Keratinocyte (primary cell): Measurements from ENCODE around the gene INPP5A. TPM values are rescaled to one million over a fixed set of nuclear protein-coding genes. Genes with fewer than 3 reads are reported as not detected.

ENCODE experiments used
- DNase-seq: peaks from one replicate; pipeline ENCODE4 v3.0.0-alpha.2; 2011; ENCODE audit warnings: low read depth, missing footprints, low spot score
- FAIRE-seq: peaks from 2 replicates; lab custom pipeline; 2011; peaks lifted over from hg19 to GRCh38; lab: Jason Lieb, UNC
- H2AFZ ChIP-seq: 2 replicates; pipeline ENCODE4 v1.6.0; 2012; ENCODE audit warnings: low read length, control low read depth, inconsistent platforms; ENCODE audit not compliant: control insufficient read depth
- H3K27ac ChIP-seq: 2 replicates; pipeline ENCODE4 v1.5.1; 2011; ENCODE audit warnings: low read length; ENCODE audit not compliant: control insufficient read depth, insufficient read depth
- H3K27me3 ChIP-seq: 3 replicates; pipeline ENCODE4 v1.6.0; 2011; ENCODE audit warnings: low read length; ENCODE audit not compliant: control insufficient read depth, insufficient read depth; ENCODE audit errors: extremely low read depth
- H3K36me3 ChIP-seq, 2 experiments: 2 replicates in 1 of 2; 3 replicates in 1 of 2; pipeline ENCODE4 v1.5.1; 2011; ENCODE audit warnings: low read length in 2 of 2, mild to moderate bottlenecking in 1 of 2; ENCODE audit not compliant: control insufficient read depth in 2 of 2, insufficient read depth in 2 of 2; ENCODE audit errors: extremely low read depth in 1 of 2
- H3K4me1 ChIP-seq: 3 replicates; pipeline ENCODE4 v1.5.1; 2011; ENCODE audit warnings: low read length; ENCODE audit not compliant: control insufficient read depth, insufficient read depth; ENCODE audit errors: extremely low read depth
- H3K4me2 ChIP-seq: 3 replicates; pipeline ENCODE4 v1.6.0; 2011; ENCODE audit warnings: low read depth, low read length; ENCODE audit not compliant: control insufficient read depth, insufficient read depth; ENCODE audit errors: extremely low read depth
- H3K4me3 ChIP-seq, 3 experiments: fragments of 200-600 bp in 1 of 3; sonication (generic) in 1 of 3; 2 replicates in 2 of 3; 3 replicates in 1 of 3; pipeline ENCODE4 v1.5.1; 2011 to 2016; ENCODE audit warnings: low read length in 3 of 3, mild to moderate bottlenecking in 3 of 3, control low read depth in 2 of 3, inconsistent platforms in 1 of 3, low read depth in 1 of 3, mixed read lengths in 1 of 3, mixed run types in 1 of 3, moderate library complexity in 1 of 3; ENCODE audit not compliant: control insufficient read depth in 2 of 3, insufficient read depth in 2 of 3; ENCODE audit errors: extremely low read depth in 1 of 3
- H3K79me2 ChIP-seq: 2 replicates; pipeline ENCODE4 v1.6.0; 2012; ENCODE audit warnings: low read length; ENCODE audit not compliant: control insufficient read depth, insufficient read depth
- H3K9ac ChIP-seq: 3 replicates; pipeline ENCODE4 v1.6.0; 2011; ENCODE audit warnings: low read length; ENCODE audit not compliant: control insufficient read depth, insufficient read depth; ENCODE audit errors: extremely low read depth
- H3K9me1 ChIP-seq: 3 replicates; pipeline ENCODE4 v1.6.0; 2011; ENCODE audit warnings: low read length; ENCODE audit not compliant: control insufficient read depth, insufficient read depth; ENCODE audit errors: extremely low read depth
- H3K9me3 ChIP-seq: 2 replicates; pipeline ENCODE4 v1.5.1; 2012; ENCODE audit warnings: low read depth, low read length; ENCODE audit not compliant: control insufficient read depth
- H4K20me1 ChIP-seq: 3 replicates; pipeline ENCODE4 v1.6.0; 2011; ENCODE audit warnings: low read length; ENCODE audit not compliant: control insufficient read depth, insufficient read depth; ENCODE audit errors: extremely low read depth
- EZH2 ChIP-seq: IDR thresholded peaks from one replicate; pipeline ENCODE4 v1.6.1; 2012; ENCODE audit warnings: inconsistent platforms, mild to moderate bottlenecking, low read length, moderate library complexity
- dilution Hi-C: fragments of 300-500 bp; cut with MboI; formaldehyde crosslinking; loops from one replicate; pipeline ENCODE4 v1.7.0; 2020; ENCODE audit warnings: low sequenced_read_pairs; ENCODE audit not compliant: extremely low pct_ligation_motif_present
- polyA plus RNA-seq, 5 experiments: library from polyadenylated mRNA; depleted of rRNA in 3 of 5; stranded (reverse) in 3 of 5; stranded (forward) in 1 of 5; unstranded in 1 of 5; fragments of >200 nt; gene quantifications; 1 replicate in 1 of 5; 2 replicates in 3 of 5; 3 replicates in 1 of 5; pipeline versions ENCODE4 v1.2.1 to v1.2.3, GENCODE V29; 2011 to 2012; ENCODE audit warnings: missing spikeins in 2 of 5, low read depth in 1 of 5, low replicate concordance in 1 of 5
- TF ChIP-seq, protein P1 (sequence below), 3 experiments: IDR thresholded peaks in 1 of 3; conservative IDR thresholded peaks in 1 of 3; optimal IDR thresholded peaks in 1 of 3; 2 replicates in 2 of 3; 3 replicates in 1 of 3; pipeline versions ENCODE3 to v1.5.1; 2011; ENCODE audit warnings: low read length in 3 of 3, mild to moderate bottlenecking in 3 of 3, moderate library complexity in 2 of 3, control low read depth in 1 of 3, inconsistent platforms in 1 of 3; ENCODE audit not compliant: insufficient read depth in 2 of 3; ENCODE audit errors: extremely low read depth in 1 of 3

INPP5A gene
- polyA plus RNA-seq, 1 donor (not counting 4 experiments of a cell fraction or from before 2014, with no cell fraction given): 11.2 TPM

DNA sequence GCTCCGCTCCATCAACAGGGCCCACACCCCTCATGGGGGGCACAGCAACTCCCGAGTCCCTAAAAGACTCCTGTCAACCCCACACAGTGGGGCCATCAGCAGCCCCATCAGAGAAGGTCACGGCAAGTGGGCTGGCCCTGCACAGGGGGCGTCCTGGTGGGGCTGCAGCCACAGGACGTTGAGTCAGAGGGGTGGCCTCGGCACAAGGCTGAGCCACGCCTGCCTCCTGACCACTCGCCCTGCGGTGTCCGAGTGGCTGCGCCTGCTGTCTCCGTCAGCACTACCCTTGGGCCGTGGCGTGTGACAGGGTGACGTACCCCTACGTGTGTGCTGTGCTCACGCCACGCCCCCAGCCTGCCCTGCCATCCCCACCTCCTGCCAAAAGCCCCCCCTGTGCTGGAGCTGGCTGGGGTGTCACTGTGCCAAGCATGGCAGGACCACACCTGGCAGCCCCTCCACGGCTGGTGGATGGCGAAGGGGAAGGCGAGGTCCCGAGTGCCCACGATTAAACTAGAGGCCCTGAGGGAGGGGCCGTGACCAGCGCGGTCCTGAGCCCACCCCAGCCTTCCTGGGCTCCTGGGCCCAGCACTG is 274.4 kb downstream of the INPP5A start:
- no peak overlapping the region for H3K4me2 ChIP-seq
- dilution Hi-C loops: no loop called here
- FAIRE-seq: no peak

DNA sequence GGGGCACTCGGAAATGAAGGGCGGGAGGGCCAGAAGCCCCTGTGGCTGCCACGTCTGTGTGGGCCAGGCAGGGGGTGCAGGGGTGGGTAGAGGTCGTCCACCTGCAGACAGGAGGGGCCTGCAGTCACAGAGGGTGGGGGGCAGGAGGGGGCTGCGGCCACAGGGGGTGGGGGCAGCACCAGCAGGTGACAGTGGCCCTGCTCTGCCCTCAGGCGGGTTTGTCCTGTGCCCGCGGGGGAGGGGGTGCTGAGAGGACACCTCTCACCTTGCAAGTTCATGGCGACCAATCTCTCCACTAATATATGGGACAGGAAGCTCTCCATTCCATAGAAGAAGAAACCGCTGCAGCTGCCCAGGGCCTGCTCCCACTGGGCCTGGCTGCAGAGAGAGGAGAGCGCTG is 274.9 kb downstream of the INPP5A start:
- TF ChIP-seq EZH2: no peak
- TF ChIP-seq, protein P1, sequence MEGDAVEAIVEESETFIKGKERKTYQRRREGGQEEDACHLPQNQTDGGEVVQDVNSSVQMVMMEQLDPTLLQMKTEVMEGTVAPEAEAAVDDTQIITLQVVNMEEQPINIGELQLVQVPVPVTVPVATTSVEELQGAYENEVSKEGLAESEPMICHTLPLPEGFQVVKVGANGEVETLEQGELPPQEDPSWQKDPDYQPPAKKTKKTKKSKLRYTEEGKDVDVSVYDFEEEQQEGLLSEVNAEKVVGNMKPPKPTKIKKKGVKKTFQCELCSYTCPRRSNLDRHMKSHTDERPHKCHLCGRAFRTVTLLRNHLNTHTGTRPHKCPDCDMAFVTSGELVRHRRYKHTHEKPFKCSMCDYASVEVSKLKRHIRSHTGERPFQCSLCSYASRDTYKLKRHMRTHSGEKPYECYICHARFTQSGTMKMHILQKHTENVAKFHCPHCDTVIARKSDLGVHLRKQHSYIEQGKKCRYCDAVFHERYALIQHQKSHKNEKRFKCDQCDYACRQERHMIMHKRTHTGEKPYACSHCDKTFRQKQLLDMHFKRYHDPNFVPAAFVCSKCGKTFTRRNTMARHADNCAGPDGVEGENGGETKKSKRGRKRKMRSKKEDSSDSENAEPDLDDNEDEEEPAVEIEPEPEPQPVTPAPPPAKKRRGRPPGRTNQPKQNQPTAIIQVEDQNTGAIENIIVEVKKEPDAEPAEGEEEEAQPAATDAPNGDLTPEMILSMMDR (optimal IDR thresholded peaks at IDR 0.05 in 1 of 3, IDR thresholded peaks at IDR 0.05 in 1 of 3, conservative IDR thresholded peaks at IDR 0.05 in 1 of 3; ENCODE audit: extremely low read depth in 1 of 3, insufficient read depth in 2 of 3, low read length in 3 of 3): no peak

More for the DNA sequence above, 274.4 kb downstream of the INPP5A start:
- H3K9me3 ChIP-seq: no peaks in the 10 kb centered on the region
- no peaks in the 10 kb centered on the region for H4K20me1 ChIP-seq
- H3K9me1 ChIP-seq: no peaks in the 10 kb centered on the region
- no peaks in the 10 kb centered on the region for H3K27me3 ChIP-seq
- no peaks in the 10 kb centered on the region for H3K4me1 ChIP-seq
- no peak overlapping the region for H3K9ac ChIP-seq
- H3K4me3 ChIP-seq: no peak overlapping the region
- no peak overlapping the region for H3K27ac ChIP-seq
- H3K36me3 ChIP-seq: no peaks in the 10 kb centered on the region
- no peaks in the 10 kb centered on the region for H3K79me2 ChIP-seq
- DNase-seq: no peak
- TF ChIP-seq EZH2: no peak
- TF ChIP-seq, protein P1 (optimal IDR thresholded peaks at IDR 0.05 in 1 of 3, IDR thresholded peaks at IDR 0.05 in 1 of 3, conservative IDR thresholded peaks at IDR 0.05 in 1 of 3; ENCODE audit: extremely low read depth in 1 of 3, insufficient read depth in 2 of 3, low read length in 3 of 3): no peak
- no peak overlapping the region for H2AFZ ChIP-seq

More for the DNA sequence above, 274.9 kb downstream of the INPP5A start:
- DNase-seq (no peak), FAIRE-seq (no peak)
- H3K27ac ChIP-seq: no peak overlapping the region
- H2AFZ ChIP-seq: no peak overlapping the region
- H3K27me3 ChIP-seq: no peaks in the 10 kb centered on the region
- no peaks in the 10 kb centered on the region for H4K20me1 ChIP-seq
- H3K4me1 ChIP-seq: no peaks in the 10 kb centered on the region
- no peak overlapping the region for H3K4me3 ChIP-seq
- no peaks in the 10 kb centered on the region for H3K9me3 ChIP-seq
- no peaks in the 10 kb centered on the region for H3K9me1 ChIP-seq
- no peak overlapping the region for H3K4me2 ChIP-seq
- H3K36me3 ChIP-seq: no peaks in the 10 kb centered on the region
- no peak overlapping the region for H3K9ac ChIP-seq
- dilution Hi-C loops: no loop called here
- no peaks in the 10 kb centered on the region for H3K79me2 ChIP-seq
